Caki2 (cell line): ENCODE results near the gene PLAGL1. TPM values are rescaled to one million over a fixed set of nuclear protein-coding genes. Genes with fewer than 3 reads are reported as not detected.

Experiments
- DNase-seq: peaks from one replicate; pipeline ENCODE4 v3.0.0-alpha.2; 2015; ENCODE audit warnings: low read depth
- in situ Hi-C: cut with HindIII; loops from 2 replicates; pipeline ENCODE4 v1.10.0; 2016; ENCODE audit warnings: low sequenced_read_pairs, low pct_unique_long_range_greater_than_20kb, mixed read lengths
- total RNA-seq: library from RNA; depleted of rRNA; stranded (reverse); fragments of >200 nt; shearing (Covaris generic); gene quantifications from 2 replicates; pipeline ENCODE4 v1.2.3, GENCODE V29; 2014; ENCODE audit warnings: low replicate concordance; rRNA removed

The PLAGL1 gene
- total RNA-seq, 1 experiment from 2014 or later: 13.4 TPM

DNA sequence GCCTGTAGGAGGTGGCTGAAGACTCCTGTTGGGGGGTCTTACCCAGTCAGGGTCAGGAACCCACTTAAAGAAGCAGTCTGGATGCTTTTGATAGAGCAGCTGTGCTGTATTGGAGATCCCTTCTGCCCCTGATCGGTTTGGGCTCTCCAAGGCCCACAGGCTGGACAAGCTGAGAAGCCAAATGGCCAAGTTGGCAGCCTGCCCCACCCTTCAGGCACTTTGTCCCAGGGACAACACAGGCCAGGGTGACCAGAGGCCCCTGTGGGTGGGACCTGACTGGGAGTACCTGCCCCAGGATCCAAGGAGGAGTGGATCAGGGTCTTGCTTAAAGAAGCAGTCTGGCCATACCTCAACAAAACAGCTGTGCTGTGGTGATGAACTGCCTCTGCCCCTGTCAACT is 95.4 kb downstream of the PLAGL1 start:
- DNase-seq: no peak
- in situ Hi-C loops: no loop called here

DNA sequence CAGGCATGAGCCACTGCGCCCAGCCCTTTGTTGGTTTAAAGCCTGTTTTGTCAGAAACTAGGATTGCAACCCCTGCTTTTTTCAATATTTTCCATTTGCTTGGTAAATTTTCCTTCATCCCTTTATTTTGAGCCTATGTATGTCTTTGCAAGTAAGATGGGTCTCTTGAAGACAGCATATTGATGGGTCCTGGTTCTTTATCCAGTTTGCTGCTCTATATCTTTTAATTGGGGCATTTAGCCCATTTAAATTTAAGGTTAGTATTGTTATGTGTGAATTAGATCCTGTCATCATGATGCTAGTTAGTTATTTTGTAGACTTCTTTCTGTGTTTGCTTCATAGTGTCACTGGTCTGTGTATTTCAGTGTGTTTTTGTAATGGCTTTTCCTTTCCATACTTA is 97.0 kb downstream of the PLAGL1 start:
- DNase-seq: no peak
- in situ Hi-C loops: no loop called here

DNA sequence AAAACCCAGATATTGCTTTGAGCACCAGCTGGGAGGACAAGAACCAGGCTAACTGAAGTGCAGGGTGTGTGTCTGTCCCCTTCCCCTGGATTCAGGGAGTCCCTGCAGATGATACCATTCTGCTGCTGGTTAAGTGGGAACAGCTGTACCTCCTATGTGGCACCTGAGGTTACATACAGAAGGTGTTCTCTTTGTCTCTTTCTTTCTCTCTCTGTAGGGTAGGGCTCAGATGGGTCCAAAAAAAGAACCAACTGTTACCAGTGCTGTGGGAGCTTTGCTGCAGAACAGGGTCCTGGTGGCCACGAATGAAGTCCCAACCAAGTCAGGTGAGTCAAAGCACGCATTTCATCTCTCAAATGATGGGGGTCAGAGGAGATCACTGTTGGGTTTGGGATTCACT is 105.2 kb downstream of the PLAGL1 start:
- in situ Hi-C loops: no loop called here
- no peak for DNase-seq

DNA sequence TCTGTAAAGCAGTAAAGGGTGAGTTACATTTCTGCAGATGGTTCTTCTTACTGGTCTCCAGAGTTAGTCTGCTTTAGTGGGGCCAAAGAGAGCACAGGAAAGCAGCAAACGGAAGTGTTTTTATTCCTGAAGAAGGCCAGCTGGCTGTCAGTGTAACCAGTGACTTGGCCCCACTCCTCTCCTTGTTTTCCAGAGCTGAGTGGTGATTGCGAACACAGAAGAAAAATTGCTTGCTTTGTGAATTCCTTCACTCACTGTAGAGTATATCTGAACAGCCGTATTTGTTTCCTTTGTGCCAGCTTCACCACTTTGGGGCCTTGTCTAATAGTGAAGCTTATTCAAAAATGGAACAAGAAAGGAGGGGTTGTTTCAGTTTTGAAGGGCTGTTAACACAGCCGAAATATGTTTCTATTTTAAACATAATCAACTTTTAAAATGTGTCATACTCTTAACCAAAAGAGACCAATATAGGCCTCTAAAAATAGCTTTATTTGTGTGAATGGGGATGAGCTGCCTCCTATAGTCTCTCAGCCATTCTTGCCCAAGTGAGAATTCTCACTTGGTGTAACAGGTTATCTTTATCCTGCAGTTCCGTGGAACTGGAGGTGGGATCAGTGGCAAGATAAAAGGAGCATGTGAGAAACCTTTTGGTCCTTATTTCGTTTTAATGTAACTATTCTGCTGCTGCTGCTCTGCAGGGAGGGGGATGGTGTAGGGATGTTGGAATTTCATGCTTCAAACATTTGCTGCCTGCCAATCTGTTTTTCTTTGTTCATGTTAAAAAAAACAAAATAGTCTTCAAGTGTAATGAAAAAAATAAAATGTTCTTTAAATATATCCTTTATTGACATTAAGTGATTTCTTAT is 105.9 kb downstream of the PLAGL1 start:
- no peak for DNase-seq
- in situ Hi-C loops: no loop called here

DNA sequence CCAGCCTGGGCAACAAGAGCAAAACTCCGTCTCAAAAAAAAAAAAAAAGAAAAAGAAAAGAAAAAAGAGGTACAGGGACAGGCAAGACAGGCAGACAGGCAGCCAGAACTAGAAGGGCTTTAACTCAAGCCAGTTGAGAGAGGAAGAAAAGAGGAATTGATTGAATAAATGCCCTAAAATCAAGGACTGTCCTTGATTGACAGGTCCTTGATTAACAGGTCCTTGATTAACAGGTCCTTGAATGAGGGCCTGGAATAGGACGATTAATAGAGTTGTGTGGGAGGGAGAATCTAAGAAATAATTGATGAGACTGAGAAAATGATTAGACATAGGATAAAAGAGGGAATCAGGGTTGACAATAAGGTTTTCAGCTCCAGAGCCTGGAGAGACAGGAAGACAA is 107.7 kb downstream of the PLAGL1 start:
- no peak for DNase-seq
- in situ Hi-C loops: no loop called here

DNA sequence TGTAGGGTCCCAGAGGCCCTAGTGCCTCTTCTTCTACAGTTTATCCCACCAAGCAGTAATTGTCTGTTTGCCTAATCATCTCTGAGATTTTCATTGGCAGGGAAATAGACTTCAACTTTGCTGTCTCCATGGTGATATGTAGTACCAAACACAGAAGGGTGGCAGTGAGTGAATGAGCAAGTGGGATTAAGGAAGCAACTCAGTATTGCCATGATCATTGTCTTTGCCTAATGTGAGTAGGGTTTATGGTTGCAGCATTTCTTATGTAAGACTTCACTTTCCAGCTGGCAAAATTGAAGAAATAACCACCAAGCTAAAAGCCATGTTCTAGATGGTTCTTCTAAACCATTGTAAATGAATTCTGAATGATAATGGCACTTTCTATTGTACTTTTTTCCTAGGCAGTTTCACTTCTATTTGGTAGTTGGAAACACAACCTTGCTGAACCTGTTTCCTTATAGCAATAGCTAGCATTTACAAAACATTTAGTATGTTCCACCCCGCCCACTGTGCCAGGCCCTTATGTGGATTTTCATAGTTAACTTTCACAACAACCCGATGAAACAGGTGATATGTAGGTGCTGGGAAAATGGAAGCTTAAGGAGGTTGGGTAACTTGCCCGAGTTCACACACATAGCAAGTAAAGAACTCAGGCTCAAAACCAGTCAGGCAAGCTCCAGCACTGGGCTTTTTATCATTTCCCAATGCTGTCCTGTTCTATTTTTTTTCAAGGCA is 111.8 kb downstream of the PLAGL1 start:
- in situ Hi-C loops: no loop called here
- no peak for DNase-seq

DNA sequence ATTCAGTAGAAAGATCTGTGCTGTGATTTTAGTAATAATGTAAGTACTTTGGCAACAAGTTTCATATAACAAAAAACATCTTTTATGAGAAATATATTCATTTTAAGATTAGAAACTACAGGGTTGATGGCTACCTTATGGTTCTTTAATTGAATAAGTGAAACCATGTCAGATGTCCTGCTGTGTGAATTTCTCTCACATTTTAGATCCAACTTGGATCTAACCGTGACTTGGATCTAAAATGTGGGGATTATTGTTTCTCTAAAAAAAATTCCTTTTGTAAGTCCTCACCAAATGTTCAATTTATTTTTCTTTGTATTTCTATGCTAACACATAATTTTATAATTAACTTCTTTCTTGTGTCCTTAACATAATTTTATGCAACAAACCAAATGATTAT is 113.4 kb downstream of the PLAGL1 start:
- DNase-seq: no peak
- in situ Hi-C loops: no loop called here

Other genes starting within 250 kb of the PLAGL1 start
- 12.0 and 21.5 TPM in 2 replicates for gene LTV1, start 164.9 kb downstream of the PLAGL1 start, total RNA-seq
- gene ZC2HC1B, start 143.8 kb downstream of the PLAGL1 start, total RNA-seq: not detected in 2 replicates
- gene SF3B5, start 87.3 kb upstream of the PLAGL1 start, total RNA-seq: 156 and 187 TPM in 2 replicates
- gene STX11, start 142.3 kb upstream of the PLAGL1 start, total RNA-seq: 5.7 TPM in 1 of 2 replicates, not detected in the other